ENCODE results near the gene PPP1R12B.
"Not testable (repeated sequence)": the region's sequence is repeated elsewhere in the genome, so short reads cannot be mapped to it uniquely, and the experiment has no call there.

The PPP1R12B gene

GRCh38 chr1:202565890-202566602 lies 217.5 kb downstream of the PPP1R12B start:
- DNase-seq, result no peak

- no peak for DNase-seq
Observed at GRCh38 chr1:202567738-202568137, 219.2 kb downstream of the PPP1R12B start.

DNA sequence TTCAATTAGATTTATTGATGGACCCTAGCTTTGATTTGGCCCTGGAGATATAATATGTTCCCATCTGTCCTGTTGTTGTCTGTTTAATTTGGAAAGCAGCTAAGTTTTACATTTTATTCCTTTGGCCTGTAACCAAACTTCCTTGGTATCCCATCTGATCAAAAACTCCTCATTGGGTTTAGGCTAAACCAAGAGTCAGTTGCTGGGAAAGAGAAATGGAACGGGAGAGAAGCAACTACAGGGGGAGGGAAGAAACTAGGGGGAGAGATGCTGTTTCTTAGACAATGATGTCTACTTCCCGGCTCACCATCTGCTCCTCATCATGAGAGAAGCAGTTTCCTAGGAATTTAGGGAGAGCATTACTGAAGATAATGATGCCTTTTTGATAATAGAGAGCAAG lies 219.9 kb downstream of the PPP1R12B start:
- no peak for DNase-seq

- no peak for DNase-seq
Observed at GRCh38 chr1:202568826-202569225, 220.3 kb downstream of the PPP1R12B start.

- no peak for DNase-seq
Observed at GRCh38 chr1:202569393-202570322, 221.2 kb downstream of the PPP1R12B start.

DNA sequence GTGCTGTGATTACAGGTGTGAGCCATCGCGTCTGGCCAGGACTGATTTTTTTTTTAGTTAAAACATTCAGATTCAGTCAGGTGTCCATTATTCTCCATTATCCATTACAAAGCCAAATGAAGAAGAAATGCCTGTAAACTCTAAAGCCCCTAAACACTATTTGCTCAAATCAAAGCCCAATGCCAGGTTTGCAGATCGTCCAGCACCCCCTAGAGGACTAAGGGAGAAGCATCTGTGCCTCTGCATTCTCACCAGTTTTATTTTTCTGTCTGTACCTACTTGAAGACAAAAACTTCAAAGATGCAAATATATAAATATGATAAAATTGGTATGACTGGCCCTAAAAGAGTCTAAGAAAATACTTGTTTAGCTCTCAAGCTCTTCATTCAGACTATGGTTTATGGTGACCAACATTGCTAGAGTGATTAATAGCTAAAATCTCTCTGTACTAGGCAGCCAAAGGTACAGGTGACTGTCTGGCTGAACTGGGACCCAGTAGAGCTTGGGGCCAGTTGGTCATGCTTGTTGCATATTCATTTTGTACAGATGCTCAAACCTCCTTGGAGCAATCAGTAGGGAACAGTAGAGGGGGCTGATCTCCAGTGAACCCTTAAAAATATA lies 223.3 kb downstream of the PPP1R12B start:
- DNase-seq, result peak; percentile 14

- DNase-seq, result no peak
Observed at GRCh38 chr1:202572867-202573266, 224.4 kb downstream of the PPP1R12B start.

DNA sequence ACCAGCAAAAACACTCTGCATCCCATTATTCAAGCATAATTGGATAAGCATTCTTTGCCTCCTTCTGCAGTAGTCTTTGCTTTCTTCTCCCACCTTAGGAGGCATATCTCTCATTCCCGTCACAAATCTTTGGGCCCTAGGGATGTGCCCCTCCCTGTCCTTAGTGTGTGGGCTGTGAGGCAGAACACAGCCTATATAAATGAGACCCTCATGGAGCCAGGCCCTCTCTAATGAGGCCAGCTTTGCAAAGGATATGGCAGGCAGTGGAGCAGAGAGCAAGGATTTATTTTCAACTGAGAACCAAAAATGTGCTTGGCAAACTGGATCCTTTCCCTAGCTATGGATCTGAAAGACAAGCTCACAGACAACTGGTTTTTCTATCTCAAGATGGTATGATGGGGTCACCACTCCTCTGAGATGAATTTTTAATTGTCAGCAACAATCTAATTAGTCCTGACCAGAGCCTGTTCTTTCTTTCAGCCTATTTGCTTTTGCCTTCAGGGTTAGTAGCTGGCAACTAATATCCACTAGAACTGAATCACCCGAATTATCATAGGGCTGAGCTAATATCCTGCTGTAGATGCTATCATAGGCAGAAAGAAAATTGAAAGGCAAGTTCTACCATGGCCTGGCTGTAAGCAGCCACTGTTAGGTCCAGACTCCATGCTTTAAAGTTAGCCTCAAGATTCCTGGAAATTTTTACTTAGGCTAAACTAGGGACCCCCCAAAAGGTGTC lies 227.6 kb downstream of the PPP1R12B start:
- no peak for DNase-seq

GRCh38 chr1:202576816-202577215 lies 228.3 kb downstream of the PPP1R12B start:
- no peak for DNase-seq

DNA sequence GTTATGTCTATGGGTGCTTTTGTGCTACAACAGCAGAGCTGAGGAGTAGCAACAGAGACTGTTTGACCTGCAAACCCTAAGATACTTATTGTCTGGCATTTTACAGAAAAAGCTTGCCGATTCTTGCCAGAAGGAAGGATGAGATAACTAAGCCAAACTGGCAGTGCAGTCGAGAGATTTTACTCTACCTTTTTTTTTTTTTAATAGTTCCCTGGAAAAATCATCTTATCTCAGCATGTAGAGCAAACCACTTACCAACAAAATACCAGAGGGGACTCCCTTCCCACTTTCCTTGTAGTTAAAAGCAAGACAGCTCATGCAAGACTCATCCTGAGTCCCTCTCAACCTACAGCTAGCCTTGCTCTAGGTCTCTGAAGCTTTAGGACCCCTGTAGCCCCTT lies 228.9 kb downstream of the PPP1R12B start:
- no peak for DNase-seq

- no peak for DNase-seq
Observed at GRCh38 chr1:202578001-202578504, 229.6 kb downstream of the PPP1R12B start.

DNA sequence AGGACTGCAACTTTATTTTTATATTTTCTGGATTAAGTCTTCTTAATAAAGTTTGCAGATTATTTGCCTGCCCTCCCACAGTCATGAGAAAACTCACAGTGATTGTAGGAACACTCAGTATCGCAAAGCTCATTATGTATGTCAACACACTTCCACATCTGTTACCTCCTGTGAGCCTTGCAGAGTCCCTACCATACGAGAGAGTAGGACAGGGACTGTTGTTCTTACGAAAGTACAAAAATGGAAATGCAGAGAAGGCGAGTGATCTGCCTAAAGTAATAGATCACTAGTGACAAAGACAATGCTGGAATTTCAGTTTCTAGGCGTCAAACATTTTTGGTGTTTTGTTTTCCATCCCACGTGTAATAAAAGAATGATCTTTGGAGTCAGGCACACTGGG lies 230.1 kb downstream of the PPP1R12B start:
- no peak for DNase-seq

DNA sequence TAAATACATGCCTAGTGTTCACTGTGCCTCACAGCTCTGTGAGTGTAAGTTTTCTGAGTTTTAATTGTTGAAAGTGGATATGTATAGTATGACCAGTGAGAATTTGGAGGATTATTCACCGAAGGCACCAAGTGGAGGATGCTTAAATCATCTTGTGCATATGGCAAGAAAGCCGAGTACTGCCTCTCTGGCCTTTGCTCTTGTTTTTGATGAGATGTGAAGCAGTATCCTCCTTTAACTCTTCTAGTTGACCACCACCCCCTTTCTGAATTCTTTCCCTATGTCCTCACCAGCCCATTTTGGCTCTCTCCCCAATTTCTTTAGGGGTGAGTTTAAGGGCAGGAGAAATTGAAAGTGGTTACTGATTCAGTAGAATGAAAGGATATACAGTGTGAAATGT lies 231.3 kb downstream of the PPP1R12B start:
- no peak for DNase-seq

DNA sequence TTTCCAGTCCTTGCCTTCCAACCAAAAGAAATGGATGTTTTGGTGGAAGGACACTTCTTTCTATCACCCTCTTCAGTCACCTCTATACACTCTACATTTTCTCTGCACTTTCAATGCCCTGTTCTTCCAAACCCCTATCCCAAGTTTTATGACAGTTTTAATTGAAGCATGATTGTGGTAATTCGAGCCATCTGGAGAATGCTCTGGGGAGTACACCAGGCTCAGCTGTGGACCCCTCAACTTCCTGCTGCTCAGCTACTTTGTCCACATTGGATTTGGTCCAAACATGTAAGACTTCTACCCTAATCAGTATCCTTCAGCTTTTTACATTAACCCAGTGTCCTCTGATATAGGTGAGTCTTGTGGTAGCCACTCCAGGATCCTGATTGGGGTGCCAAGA lies 232.1 kb downstream of the PPP1R12B start:
- DNase-seq, result no peak

DNA sequence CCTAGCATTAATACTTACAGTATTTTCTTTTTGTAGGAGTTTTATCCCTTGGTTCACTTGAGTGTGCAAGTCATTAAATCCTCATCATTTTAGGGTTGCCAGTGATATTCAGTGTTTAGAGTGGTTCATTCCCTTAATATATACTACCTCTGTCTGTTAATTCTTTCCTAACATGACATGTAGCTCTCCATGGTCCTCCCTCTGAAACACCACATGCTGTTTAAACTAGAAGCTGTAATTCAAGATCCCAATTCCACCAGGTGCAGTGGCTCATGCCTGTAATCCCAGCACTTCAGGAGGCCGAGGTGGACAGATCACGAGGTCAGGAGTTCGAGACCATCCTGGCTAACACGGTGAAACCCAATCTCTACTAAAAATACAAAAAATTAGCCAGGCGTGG lies 233.9 kb downstream of the PPP1R12B start:
- DNase-seq, result not testable (repeated sequence)

DNA sequence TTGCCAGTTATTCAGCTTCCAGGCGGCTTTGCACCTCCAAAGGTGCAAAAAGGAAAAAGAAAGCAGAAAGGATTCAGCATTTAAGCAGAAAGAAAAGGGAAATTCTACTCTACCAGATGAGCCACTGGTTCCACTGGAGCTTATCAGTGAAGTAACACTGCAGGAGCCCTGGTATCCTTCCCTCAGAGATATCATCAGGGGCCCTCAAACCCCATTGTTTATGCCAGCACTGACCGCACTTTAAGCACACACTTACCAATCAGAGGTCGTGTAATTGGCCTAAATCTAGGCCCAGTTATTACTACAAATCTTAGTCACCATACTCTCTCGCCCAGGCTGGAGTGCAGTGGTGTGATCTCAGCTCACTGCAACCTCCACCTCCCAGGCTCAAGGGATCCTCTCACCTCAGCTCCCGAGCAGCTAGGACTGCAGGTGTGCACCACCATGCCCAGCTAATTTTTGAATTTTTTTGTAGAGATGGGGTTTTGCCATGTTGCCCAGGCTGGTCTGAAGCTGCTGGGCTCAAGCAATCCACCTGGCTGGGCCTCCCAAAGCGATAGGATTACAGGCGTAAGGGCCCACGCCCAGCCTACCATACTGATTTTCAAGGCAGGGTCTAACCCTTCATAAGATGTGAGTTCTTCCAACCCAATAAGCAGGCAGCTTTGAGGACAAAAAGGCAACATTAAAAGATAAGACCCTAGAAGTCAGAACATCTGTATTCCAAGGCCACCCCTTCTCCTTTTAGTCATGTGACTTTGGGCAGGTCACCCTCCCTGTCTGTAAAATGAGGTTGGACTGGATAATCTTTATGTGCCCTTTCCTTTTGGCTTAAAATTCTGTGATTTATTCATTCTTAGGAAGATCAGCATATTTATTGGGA lies 236.4 kb downstream of the PPP1R12B start:
- no peak for DNase-seq

DNA sequence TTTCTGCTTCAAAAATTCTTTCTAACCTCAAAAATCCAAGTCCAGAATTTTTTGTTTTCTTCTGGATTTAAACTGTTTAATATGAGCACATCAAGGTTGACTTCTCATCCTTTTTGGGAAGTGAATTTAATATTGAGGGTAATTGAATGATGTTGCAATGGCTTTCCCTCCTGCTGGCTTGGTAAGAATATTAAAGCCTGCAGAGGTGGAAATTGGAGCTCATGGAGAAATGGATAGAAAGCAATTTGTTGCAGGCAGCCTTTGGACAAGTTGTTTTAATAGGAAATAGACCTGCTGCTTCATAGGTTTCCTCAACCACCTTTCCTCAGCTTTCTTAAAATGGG lies 237.1 kb downstream of the PPP1R12B start:
- no peak for DNase-seq

DNA sequence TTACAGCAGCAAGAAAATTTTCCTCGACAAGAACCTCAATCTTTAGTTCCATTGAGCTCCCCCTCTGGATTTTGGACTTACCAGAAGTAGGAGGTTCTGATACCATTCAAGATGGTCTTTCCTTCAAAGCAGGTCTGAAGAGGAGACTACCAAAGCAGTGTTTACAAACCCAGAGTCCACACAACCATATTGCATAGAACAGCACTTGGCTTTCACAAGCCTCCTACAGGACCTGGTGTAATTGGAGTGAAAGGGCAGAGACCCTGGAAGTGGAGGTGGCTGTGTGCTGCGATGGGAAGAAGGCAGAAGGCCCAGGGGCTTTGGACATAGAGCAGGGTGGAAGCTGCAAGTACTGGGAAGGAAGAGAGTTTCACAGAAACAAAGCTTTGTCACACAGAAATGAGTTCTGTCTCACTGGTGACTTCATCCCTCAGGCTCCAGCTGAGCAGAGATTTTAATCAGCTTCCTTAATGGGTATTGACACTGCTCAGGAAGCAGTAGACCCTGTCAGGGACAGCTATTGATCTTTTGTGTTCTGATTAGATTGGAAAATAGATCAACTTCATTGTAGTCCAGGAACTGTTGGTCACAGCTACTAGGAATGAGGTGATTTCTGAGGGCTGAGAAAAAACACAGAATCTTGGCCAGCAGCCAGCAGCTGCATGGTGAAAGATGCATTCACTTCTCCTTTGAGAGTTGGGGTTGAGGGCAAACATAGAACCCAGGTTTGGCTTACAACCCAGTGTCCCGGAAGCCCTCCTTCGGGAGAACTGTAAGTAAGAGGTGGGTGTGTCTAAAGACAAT lies 237.7 kb downstream of the PPP1R12B start:
- DNase-seq, result no peak

DNA sequence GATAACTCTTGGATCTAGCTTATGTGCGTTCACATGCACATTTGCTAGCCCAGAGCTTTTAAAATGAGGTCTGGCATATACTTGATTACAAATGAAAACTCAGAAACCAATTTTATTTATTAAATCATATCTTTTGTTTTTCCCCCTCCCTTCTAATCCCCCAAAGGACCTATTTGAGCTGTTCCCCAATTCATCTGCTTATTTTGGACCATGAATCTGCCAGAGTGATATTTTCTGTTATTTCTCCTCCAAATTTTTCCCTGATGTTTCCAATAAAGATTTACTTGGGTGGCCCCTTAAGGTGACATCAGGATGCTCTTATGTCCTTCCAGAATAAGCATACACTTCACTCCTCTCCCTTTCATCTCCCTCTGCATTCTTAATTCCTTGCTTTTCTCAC lies 238.4 kb downstream of the PPP1R12B start:
- no peak for DNase-seq

DNA sequence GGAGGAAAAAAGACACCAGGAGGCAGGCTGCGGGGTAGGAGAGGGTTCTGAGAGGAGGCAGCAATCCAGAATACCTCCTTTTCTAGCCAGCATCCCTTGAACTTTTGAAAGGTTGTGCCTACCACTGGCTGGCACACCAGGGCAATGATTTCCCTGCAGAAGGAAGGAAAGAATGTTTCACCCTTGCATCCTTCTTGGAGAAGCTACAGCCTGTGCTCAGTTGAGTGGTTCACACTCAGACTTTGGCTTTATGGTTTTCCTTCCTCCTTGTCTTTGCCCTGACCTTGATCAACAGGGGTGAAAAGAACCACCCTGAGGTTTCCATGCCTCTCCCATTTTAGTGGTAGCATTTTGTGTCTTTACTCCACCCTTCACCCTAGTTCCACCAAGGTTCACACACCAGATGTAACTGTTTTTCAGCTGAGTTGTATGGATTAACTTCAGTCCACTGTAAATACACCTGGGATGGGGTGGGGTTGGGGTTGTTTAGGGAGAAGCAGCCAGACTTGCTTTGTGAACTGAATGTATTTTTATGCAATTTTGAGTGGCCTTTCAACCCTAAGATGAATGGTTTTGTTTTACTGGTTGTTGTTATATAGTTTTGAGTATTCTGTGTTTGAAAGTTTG lies 239.5 kb downstream of the PPP1R12B start:
- DNase-seq, result no peak

Data from CD4-positive, alpha-beta T cell treated with Interferon gamma for 1 hour (primary cell).